DOHH2 (cell line): ENCODE measurements around the gene MB.

ENCODE experiments used
- H3F3A ChIP-seq: fragments of 200-600 bp; sonication (generic), shearing (Covaris generic); 2 replicates; pipeline ENCODE4 v1.6.0; 2016; ENCODE audit warnings: antibody characterized with exemption, mild to moderate bottlenecking; ENCODE audit not compliant: control insufficient read depth, insufficient read depth
- H3K27ac ChIP-seq: fragments of 200-600 bp; sonication (generic); 2 replicates; pipeline ENCODE4 v1.5.1; 2014; ENCODE audit warnings: low read depth, mild to moderate bottlenecking, low read length, moderate library complexity
- H3K27me3 ChIP-seq: fragments of 200-600 bp; sonication (generic); 2 replicates; pipeline ENCODE4 v1.6.1; 2014; ENCODE audit warnings: mild to moderate bottlenecking, low read length, mixed read lengths; ENCODE audit not compliant: control insufficient read depth
- H3K36me3 ChIP-seq: fragments of 200-600 bp; sonication (generic); 2 replicates; pipeline ENCODE4 v1.6.1; 2014; ENCODE audit warnings: mild to moderate bottlenecking, low read length, moderate library complexity, mixed read lengths; ENCODE audit not compliant: control insufficient read depth
- H3K4me1 ChIP-seq: fragments of 200-600 bp; sonication (generic); 2 replicates; pipeline ENCODE4 v1.6.1; 2014; ENCODE audit warnings: mild to moderate bottlenecking, low read length, mixed read lengths; ENCODE audit not compliant: control insufficient read depth
- H3K4me2 ChIP-seq: fragments of 200-600 bp; sonication (generic); 2 replicates; pipeline ENCODE4 v1.6.0; 2014; ENCODE audit warnings: mild to moderate bottlenecking, low read length, moderate library complexity
- H3K4me3 ChIP-seq: fragments of 200-600 bp; sonication (generic); 2 replicates; pipeline ENCODE4 v1.5.1; 2014; ENCODE audit warnings: mild to moderate bottlenecking, low read length, mixed read lengths
- H3K79me2 ChIP-seq: fragments of 200-600 bp; sonication (generic); 2 replicates; pipeline ENCODE4 v1.6.1; 2014; ENCODE audit warnings: mild to moderate bottlenecking, low read length, mixed read lengths; ENCODE audit not compliant: control insufficient read depth
- H3K9me2 ChIP-seq: fragments of 200-600 bp; sonication (generic); replicated peaks from 2 replicates; pipeline ENCODE4 v1.6.1; 2014; ENCODE audit warnings: mild to moderate bottlenecking, low read length, mixed read lengths; ENCODE audit not compliant: control insufficient read depth
- H3K9me3 ChIP-seq: fragments of 200-600 bp; sonication (generic); 2 replicates; pipeline ENCODE4 v1.6.1; 2014; ENCODE audit warnings: antibody characterized with exemption, low read length, mixed read lengths; ENCODE audit not compliant: control insufficient read depth, insufficient read depth
- H4K20me1 ChIP-seq: fragments of 200-600 bp; sonication (generic); 2 replicates; pipeline ENCODE4 v1.6.0; 2014; ENCODE audit warnings: low read depth, mild to moderate bottlenecking, antibody characterized with exemption, low read length, moderate library complexity; ENCODE audit not compliant: control insufficient read depth, insufficient read depth
- CTCF ChIP-seq: fragments of 200-600 bp; sonication (generic); IDR thresholded peaks from one replicate; pipeline ENCODE4 v1.5.1; 2014; ENCODE audit warnings: antibody characterized with exemption, mild to moderate bottlenecking, low read depth, low read length; ENCODE audit not compliant: poor library complexity, severe bottlenecking
- EZH2phosphoT487 ChIP-seq: fragments of 200-600 bp; sonication (generic); IDR thresholded peaks from 2 replicates; pipeline ENCODE4 v1.6.1; 2017; ENCODE audit warnings: borderline replicate concordance, mild to moderate bottlenecking, antibody characterized with exemption, low read length, moderate library complexity, mixed read lengths

MB gene

GRCh38 chr22:35620624-35621251 is 3.6 kb upstream of the MB start:
- no peaks in the 10 kb centered on the region; the same call in 1 of the 2 replicates for H3K27me3 ChIP-seq
- H3K4me2 ChIP-seq: no peak overlapping the region
- H3K9me3 ChIP-seq: no peaks in the 10 kb centered on the region
- H3K79me2 ChIP-seq: no peaks in the 10 kb centered on the region
- H3K36me3 ChIP-seq: no peaks in the 10 kb centered on the region
- no peak overlapping the region for H3K27ac ChIP-seq
- no peaks in the 10 kb centered on the region for H3K4me1 ChIP-seq
- TF ChIP-seq EZH2phosphoT487 (no peak), CTCF (no peak)
- no peaks in the 10 kb centered on the region for H3F3A ChIP-seq
- no peak overlapping the region for H3K4me3 ChIP-seq
- no peaks in the 10 kb centered on the region for H3K9me2 ChIP-seq
- no peaks in the 10 kb centered on the region for H4K20me1 ChIP-seq

- H3K36me3 ChIP-seq: no peaks in the 10 kb centered on the region
- H3K4me1 ChIP-seq: no peaks in the 10 kb centered on the region
- no peak overlapping the region for H3K27ac ChIP-seq
- no peak overlapping the region for H3K4me2 ChIP-seq
- no peaks in the 10 kb centered on the region for H4K20me1 ChIP-seq
- no peak for TF ChIP-seq EZH2phosphoT487
- TF ChIP-seq CTCF: no peak
- H3K9me3 ChIP-seq: no peaks in the 10 kb centered on the region
- no peaks in the 10 kb centered on the region for H3F3A ChIP-seq
- H3K27me3 ChIP-seq: no peaks in the 10 kb centered on the region; the same call in 1 of the 2 replicates
- no peaks in the 10 kb centered on the region for H3K79me2 ChIP-seq
- H3K9me2 ChIP-seq: no peaks in the 10 kb centered on the region
- no peak overlapping the region for H3K4me3 ChIP-seq
These were observed 2.4 kb upstream of the MB start for GRCh38 chr22:35619336-35620094.

GRCh38 chr22:35618427-35619223 is 1.5 kb upstream of the MB start:
- H3K4me3 ChIP-seq: no peak overlapping the region
- no peak overlapping the region for H3K4me2 ChIP-seq
- H3K4me1 ChIP-seq: no peaks in the 10 kb centered on the region
- no peaks in the 10 kb centered on the region for H3K9me2 ChIP-seq
- H3K27me3 ChIP-seq: no peaks in the 10 kb centered on the region; the same call in 1 of the 2 replicates
- H3K36me3 ChIP-seq: no peaks in the 10 kb centered on the region
- no peaks in the 10 kb centered on the region for H3F3A ChIP-seq
- no peaks in the 10 kb centered on the region for H3K9me3 ChIP-seq
- H3K27ac ChIP-seq: no peak overlapping the region
- no peaks in the 10 kb centered on the region for H3K79me2 ChIP-seq
- no peak for TF ChIP-seq CTCF
- TF ChIP-seq EZH2phosphoT487: no peak
- H4K20me1 ChIP-seq: no peaks in the 10 kb centered on the region
